Stimulated activated CD4-positive, alpha-beta T cell treated with anti-CD3 and anti-CD28 coated beads, Interleukin-2, amount 100 ng/mL, for 4 hours (primary cell): ENCODE measurements around the gene RAD51C.
"Not testable (repeated sequence)": the region's sequence is repeated elsewhere in the genome, so short reads cannot be mapped to it uniquely, and the experiment has no call there.

Experiments
- DNase-seq: peaks from one replicate; pipeline ENCODE4 v3.0.0-alpha.2; 2020; ENCODE audit warnings: low read depth

The RAD51C gene

DNA sequence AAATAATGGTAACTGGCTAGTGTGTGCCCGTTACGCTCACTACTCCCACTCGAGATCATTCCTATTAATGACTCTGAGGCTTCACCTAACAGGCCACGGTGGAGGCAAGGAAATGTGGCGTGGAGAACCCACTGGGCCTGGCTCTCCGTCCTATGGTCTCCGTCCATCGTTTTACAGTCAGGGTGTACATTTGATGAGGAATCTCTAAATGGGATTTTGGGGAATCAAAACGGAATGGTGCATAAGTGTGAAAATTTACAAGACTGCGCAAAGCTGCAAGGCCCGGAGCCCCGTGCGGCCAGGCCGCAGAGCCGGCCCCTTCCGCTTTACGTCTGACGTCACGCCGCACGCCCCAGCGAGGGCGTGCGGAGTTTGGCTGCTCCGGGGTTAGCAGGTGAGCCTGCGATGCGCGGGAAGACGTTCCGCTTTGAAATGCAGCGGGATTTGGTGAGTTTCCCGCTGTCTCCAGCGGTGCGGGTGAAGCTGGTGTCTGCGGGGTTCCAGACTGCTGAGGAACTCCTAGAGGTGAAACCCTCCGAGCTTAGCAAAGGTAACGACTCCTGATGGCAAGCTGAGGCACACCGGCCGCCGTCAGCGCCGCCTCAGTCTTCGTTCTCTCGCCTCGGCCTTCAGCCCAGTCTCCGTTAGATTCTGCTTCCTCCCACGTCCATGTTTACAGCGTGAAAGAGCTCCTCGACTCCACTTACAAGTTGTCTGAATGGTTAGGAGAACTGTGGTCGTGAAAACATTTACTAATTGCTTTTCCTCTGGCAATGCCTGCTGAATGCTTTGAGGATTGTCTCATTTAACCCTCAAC lies at the start of gene RAD51C:
TSS of gene RAD51C (plus strand) at position 364 of the 817 bp plus-strand sequence. CDS start at position 406, 42 bp downstream.
- DNase-seq = peak; percentile 78

DNA sequence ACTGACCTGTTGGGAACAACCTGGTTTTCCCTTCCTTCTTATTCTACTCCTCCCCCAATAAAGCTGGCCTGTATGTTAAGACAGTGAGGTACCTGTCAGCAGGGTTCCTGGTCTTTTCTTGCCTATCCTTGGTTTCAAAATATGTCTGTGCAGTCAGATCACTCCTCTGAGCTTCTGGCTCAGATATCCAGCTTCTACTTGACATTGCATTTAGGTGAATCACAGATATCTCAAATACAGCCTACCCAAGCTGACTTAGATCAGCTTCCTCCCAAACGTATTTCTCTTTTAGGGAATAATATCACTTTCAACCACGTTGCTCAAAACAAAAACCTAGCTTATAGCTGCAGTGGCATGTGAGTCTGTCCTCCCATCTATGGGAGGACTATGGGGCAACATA lies 49.3 kb upstream of the RAD51C start:
- no peak for DNase-seq

DNA sequence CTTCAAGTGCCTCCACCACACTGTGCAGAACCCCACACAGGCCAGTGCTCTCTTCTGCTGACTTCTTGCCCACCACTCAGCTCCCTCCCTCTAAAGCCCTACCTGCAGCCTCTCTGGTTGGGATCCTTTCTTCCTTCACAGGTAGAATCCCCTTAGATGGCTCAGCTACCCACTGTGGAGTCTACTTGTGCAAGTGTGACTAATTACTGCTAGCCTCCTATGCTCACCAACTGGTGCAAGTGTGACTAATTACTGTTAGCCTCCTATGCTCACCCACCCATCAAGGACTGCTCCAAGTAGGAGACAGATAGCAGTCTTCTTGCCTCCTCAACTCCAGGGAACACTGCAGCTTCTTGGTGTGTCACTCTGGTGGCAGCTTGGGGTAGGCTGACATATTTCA lies 44.2 kb upstream of the RAD51C start:
- no peak for DNase-seq

DNA sequence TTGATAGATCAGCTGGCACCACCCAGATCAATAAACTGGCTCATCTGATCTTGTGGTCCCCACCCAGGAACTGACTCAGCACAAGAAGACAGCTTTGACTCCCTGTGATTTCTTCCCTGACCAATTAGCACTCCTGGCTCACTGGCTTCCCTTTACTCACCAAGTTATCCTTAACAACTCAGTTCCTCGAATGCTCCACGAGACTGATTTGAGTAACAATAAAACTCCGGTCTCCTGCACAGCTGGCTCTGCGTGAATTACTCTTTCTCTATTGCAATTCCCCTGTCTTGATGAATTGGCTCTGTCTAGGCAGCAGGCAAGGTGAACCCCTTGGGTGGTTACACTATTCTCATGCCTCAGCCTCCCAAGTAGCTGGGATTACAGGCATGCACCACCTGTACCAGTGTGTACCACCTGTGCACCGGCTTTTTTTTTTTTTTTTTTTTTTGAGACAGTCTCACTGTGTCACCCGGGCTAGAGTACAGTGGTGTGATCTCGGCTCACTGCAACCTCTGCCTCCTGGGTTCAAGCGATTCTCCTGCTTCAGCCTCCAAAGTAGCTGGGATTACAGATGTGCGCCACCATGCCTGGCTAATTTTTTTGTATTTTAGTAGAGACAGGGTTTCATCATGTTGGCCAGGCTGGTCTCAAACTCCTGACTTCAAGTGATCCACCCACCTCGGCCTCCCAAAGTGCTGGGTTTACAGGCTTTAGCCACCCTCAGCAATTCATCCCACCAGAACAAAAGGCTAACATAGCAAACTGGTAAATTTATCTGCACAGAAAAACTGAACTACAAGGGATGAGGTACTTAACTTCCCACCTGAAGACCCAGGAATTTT lies 34.2 kb upstream of the RAD51C start:
- DNase-seq = not testable (repeated sequence)

DNA sequence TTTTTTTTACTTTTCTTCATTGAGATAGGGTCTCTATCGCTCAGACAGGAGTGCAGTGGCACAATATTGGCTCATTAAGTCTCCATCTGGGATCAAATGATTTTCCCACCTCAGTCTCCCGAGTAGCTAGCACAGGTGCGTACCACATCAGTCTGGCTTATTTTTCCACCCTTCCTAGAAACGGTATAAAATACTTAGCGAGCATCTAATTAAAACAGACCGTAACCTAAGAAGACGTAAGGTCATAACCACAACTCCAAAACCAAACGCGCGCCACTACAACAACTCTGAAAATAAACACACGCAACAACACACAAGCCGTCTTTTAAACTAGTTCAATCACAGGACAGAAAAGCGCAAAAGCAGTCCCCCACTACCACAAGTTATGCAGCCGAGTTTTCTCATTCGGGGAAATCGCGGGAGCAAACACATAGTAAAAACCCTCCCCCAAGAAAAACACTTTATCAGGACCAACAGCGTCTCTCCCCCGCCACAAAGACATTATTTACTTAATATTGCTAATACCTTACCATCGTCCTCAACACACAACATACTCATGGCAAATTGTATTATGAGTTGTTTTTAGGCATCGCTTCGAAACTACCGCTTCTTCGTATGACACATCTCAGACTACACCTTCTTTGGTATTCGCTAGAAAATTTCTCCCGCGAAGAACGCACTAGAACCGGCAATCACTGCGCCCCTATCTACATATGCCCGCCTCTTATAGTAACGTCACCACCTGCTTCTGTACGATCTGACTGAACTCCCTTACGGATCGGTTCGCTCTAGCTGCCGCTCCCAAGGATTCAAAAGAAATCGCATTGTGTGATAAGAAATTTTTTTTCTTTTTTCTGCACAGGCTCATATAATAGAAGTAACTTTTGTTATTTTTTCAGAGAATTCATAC lies 33.3 kb upstream of the RAD51C start:
- DNase-seq = peak; percentile 56

DNA sequence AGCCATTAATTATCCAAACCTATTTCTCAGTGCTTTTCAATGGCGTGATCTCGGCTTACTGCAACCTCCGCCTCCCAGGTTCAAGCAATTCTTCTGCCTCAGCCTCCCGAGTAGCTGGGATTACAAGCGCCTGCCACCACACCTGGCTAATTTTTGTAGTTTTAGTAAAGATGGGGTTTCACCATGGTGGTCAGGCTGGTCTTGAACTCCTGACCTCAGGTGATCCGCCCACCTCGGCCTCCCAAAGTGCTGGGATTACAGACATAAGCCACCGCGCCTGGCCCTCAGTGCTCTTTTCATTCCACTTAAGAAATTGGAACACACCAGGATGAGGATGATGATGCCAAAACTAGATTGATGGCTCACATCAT lies 32.7 kb upstream of the RAD51C start:
- DNase-seq = not testable (repeated sequence)

DNA sequence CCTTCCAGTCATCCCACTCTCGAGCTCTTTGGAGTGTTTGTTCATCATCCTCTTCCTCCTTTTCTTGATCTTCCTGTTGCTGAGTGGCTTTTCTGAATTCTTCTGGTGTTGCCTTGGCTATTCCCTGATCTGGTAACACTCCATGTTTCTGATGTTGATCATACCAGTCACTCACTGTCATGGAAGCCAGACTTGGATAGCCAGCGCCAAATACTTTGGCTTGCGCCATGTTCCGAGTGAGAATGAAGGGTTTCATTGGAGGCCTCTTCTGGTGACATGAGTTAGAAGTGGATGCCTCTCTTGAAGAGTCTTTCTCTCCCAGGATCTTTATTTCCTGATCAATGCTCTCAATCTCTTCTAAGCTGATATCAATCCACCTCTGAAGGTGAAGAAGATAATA lies 31.8 kb upstream of the RAD51C start:
- no peak for DNase-seq

DNA sequence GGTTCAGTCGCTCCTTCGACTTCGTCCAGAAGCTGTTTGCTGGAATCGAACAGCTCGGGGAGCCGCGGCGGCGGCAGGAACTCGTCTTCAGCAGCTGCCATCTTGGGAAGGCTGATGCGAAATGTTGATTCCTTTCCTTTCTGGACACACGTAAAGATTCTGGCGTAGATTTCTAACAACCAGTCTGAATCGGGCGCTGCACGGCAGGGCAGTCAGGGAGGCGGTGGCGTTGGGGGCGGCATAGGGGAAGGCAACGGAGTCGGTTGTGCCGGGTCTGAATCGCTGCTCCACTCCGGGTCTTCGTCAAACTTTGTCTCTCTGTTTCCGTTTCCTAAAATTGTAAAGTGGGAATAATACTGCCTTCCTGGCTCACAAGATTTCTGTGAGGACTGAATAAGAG lies 30.9 kb upstream of the RAD51C start:
- no peak for DNase-seq

DNA sequence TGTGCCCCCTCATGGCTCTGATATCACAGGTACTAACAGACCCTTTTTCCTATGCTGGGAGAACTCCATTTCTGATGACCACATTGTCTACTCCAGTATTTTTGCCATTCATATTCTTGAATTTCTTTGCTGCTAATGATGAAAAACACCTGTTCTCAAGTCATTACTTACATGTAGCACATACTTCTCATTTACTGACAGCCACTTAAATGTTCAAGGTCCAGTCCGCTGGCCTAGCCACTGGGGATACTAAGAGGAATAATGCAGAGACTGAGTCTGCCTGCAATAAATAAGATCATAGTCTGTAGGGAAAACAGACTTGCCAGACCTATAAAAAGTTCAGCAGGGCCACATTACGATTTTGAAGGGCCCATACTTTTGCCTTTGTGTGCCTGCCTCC lies 28.1 kb upstream of the RAD51C start:
- no peak for DNase-seq

DNA sequence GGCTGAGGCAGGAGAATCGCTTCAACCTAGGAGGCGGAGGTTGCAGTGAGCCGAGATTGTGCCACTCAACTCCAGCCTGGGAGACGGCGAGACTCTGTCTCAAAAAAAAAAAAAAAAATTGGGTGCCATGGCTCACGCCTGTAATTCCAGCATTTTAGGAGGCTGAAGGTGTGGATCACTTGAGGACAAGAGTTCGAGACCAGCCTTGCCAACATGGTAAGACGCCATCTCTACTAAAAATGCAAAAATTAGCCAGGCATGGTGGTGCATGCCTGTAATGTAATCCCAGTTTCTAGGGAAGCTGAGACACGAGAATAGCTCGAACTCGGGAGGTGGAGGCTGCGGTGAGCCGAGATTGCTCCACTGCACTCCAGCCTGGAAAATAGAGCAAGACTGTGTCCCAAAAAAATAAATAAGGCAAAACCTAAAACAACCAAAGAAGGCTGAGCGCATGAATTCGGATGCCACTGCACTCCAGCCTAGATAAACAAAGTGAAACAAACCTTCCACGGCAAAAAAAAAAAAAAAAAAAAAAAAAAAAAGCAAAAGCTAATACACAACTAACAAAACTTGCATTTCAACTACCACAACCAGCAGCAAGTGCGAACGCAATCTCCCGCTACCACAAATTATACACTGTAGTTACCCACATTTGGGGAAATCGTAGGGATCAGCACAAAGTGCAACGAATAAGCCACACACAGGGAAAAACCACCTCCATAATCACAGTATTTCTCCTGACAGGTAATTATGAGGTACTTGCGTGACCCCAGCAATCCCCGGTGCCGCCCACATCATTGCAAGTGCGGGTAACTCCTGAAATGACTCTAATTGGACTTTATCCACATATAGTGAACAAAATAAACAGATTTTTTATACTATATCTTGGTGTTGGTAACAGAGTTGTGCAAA lies 26.2 kb upstream of the RAD51C start:
- no peak for DNase-seq

DNA sequence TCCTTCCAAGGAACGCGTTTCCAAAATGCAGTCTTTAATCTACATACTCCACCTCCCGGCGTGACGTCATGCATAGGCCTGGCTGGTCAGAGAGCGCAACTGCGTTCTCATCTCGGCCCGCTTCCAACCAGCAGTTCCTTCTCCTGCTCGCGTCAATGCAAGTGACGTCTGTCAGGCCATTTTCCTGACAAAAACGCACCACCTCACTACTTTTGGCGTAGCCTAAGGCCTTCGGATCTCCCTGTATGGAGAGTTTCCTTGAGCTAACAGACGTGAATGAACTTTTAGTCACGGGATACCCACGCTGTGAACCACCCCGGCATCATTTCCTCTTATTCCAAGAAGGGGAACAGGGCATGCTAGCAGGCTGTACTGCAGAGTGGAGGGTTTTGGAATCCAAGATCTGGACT lies 25.5 kb upstream of the RAD51C start:
- peak; percentile 16 for DNase-seq

DNA sequence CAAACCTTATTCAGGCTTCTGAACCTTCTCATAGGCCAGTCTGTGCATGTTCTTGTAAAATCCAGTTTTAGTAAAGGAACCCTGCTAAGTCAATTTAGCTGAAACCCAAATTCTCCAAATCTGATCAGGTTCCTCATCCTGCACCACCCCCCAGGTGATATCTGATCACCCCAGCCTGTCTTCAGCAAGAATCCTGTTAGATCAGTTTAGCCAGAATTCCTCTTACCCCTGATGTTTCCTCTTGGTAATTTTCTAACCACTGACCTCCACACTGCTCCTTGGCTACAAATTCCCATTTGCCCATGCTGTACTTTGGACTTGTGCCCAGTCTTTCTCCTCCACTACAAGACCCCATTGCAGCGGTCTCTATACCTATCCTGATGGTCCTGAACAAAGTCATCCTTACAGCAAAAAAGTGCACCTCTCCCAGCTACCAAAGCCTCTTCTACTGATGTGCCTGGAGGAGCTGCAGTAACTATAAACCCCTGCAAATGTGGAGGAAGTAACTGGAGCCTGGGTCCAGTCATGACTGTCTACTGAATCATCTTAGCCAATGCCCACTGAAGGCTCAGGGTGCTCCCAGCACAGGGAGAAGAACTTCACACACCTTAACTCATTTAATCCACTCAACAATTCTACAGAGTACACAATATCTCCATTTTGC lies 24.3 kb upstream of the RAD51C start:
- no peak for DNase-seq

DNA sequence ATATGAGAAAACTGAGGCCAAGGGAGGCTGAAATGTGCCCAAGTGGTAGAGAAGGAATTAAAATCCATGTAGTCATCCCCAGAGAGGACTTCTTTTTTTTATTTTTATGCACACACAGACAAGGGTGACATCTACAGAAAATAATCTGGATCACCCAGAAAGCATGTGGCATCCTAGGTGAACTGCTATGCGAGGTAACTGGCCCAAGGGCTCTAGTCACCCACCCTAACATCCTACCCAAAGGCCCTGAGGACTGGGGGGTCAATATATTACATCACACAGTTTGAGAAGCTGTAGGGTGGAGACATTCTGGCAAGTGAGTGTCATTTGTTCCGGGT lies 23.8 kb upstream of the RAD51C start:
- DNase-seq = no peak

DNA sequence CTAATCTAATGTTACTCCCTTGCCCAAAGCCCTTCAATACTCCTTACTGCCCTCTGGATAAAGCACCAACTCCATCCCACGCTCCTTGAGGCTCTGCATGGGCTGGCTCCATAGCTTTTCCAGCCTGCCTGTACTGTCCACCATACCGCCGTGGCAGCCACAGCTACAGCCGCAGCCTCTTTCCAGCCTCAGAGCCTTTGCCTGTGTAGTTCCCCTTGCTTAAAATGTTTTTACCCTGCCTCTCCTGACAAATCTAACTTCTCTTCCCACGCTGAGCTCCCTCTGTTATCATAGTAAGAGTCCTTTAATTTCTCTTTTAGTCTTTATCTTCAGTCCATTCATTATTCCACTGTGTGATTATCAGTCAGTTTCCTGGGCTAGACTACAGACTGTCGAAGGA lies 22.5 kb upstream of the RAD51C start:
- DNase-seq = no peak

DNA sequence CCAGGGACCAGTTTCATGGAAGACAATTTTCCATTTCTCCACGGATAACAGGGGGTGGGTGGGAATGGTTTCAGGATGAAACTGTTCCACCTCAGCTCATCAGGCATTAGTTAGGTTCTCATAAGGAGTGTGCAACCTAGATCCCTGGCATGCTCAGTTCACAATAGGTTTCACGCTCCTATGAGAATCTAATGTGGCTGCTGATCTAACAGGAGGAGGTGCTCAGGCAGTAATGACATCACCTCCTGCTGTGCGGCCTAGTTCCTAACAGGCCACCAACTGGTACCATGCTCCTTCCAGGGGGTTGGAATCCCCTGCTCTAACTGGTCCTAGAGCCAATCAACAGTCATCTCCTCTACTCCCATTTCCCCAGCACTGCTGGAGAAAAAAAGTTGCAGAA lies 20.4 kb upstream of the RAD51C start:
- DNase-seq = no peak

DNA sequence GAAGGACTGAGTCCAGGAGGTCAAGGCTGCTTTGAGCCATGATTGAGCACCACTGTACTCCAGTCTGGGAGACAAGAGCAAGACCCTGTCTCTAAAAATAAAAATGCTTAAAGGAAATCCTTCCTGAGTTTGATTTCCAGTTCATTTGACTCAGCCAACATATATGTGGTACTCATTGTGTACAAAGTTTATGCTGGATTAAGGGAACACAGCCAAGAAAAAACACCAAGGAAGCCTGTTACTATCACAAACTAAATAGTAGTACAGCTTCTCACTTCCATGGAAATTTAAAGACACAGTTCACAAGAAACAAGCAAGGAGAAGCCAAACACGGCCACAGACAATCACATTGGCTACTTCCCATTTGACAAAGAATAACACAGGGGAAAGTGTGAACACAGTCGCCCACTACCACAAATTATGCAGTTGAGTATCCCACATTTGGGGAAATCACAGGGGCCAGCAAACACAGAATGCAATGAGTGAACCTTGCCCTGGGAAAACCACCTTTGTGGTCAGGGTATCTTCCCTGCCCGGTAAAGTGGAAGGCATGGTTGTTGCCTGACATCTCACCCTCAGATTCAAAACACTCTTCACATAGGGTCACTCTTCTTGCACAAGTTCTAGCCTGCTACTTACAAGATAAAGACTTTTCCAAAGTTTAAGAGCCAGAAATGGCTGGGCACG lies 15.1 kb upstream of the RAD51C start:
- DNase-seq = no peak

DNA sequence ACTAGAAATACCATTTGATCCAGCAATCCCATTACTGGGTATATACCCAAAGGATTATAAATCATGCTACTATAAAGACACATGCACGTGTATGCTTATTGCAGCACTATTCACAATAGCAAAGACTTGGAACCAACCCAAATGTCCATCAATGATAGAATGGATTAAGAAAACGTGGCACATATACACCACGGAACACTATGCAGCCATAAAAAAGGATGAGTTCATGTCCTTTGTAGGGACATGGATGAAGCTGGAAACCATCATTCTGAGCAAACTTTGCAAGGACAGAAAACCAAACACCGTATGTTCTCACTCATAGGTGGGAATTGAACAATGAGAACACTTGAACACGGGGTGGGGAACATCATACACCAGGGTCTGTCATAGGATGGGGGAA lies 14.1 kb upstream of the RAD51C start:
- not testable (repeated sequence) for DNase-seq

DNA sequence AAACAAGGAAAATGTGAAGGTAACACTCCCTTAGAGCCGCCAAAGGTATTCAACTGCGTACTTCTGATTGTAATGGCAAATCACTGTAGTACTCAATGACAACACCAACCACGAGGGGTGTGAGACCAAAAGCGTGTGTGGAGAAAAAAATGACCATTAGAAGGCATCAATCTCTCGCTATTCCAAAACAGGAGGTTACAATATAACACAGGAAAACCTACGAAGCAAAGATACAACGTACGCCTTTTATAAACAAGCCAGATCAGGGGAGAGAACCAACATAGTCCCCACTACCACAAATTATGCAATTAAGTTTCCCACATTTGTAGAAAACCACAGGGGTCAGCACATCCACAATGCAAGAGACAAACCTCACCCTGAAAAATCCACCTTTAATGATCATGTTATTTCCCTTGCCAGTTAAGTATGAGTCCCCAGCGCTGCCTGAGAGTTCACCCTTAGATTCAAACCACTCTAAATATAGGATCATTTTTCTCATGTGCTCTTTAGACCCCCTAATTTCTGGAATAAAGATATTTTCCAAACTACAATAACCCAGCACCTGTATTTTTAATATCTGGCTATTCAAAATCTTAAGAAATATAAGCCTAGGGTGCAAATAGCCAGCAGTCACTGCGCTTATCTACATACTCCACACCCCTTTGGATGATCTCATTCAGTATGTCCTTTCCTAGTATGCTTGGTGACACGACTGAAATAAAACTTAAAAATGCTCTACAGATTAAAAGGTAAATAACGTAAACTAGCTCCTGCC lies 13.0 kb upstream of the RAD51C start:
- no peak for DNase-seq

DNA sequence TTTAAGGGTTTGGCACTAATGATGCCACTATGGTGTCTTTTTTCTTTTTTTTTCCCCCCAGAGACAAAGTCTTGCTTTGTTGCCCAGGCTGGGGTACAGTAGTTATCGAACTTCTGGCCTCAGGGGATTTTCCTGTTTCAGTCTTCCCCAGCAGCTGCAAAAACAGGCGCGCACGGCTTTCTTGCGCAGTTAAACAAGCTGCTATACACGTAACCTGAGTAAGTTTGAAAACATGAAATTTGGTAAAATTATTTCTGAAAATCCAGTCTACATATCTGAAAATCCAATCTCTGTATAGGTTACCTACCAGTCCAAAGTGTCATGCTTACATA lies 12.4 kb upstream of the RAD51C start:
- no peak for DNase-seq

DNA sequence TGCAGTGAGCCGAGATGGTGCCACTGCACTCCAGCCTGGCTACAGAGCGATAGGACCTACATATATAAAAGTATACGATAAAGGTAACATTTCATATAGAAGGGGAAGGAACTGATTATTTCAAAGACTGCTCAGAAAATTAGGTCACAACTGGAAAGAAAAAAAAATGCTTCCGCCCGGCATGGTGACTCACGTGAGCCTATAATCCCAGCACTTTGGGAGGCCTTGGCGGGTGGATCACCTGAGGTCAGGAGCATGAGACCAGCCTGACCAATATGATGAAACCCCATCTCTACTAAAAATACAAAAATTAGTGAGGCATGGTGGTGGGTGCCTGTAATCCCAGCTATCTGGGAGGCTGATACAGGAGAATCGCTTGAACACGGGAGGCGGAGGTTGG lies 8.4 kb upstream of the RAD51C start:
- DNase-seq = no peak
